ENCODE results near the gene ZBED1. TPM values are rescaled to one million over a fixed set of nuclear protein-coding genes. Genes with fewer than 3 reads are reported as not detected.

The ZBED1 gene
- total RNA-seq: 36.7 and 39.2 TPM in 2 replicates

DNA sequence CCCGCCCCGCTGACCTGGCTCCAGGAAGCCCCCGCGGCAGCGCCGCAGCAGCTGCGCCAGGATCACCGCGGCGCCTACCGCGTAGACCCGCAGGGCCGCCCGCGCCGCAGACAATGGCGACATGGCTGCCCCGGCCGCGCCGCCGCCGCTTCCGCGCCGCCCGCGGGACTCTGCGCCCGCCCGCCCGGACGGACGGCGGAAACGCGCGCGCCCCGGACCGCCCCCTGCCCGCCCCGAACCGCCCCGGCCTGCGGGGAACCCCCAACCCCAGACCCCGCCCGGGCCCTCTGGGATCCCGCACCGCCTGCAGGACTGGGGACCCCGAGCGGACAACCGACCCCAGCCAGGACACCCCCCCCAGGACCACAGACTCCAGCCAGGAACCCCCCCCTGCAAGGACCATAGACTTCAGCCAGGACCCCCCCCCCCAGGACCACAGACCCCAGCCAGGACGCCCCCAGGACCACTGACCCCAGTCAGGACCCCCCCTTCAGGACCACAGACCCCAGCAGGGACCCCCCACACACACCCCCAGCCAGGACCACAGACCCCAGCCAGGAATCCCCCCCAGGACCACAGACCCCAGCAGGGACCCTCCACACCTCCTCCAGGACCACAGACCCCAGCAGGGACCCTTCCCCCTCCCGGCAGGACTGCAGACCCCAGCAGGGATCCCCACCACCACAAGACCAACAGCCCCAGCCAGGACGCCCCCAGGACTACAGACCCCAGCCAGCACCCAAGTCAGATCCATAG is at the start of gene ZBED1, which contains the start of gene DHRSX:
Gene ZBED1, minus strand, starts transcription at position 174 of the 756 bp plus-strand sequence. CDS start 10,257 bp downstream, outside the sequence.
Gene DHRSX, minus strand, starts transcription at position 174 of the 756 bp plus-strand sequence. Its CDS starts 51 bp downstream, at position 123.
- DNase-seq (ENCODE audit: low read depth): no peak
- H3K4me3 ChIP-seq (ENCODE audit: low read depth, low read length): peak within 1 kb of the TSS; percentile 82
- TF ChIP-seq, protein P1, sequence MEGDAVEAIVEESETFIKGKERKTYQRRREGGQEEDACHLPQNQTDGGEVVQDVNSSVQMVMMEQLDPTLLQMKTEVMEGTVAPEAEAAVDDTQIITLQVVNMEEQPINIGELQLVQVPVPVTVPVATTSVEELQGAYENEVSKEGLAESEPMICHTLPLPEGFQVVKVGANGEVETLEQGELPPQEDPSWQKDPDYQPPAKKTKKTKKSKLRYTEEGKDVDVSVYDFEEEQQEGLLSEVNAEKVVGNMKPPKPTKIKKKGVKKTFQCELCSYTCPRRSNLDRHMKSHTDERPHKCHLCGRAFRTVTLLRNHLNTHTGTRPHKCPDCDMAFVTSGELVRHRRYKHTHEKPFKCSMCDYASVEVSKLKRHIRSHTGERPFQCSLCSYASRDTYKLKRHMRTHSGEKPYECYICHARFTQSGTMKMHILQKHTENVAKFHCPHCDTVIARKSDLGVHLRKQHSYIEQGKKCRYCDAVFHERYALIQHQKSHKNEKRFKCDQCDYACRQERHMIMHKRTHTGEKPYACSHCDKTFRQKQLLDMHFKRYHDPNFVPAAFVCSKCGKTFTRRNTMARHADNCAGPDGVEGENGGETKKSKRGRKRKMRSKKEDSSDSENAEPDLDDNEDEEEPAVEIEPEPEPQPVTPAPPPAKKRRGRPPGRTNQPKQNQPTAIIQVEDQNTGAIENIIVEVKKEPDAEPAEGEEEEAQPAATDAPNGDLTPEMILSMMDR (conservative IDR thresholded peaks at IDR 0.05; ENCODE audit: low read depth, low read length): no peak

DNA sequence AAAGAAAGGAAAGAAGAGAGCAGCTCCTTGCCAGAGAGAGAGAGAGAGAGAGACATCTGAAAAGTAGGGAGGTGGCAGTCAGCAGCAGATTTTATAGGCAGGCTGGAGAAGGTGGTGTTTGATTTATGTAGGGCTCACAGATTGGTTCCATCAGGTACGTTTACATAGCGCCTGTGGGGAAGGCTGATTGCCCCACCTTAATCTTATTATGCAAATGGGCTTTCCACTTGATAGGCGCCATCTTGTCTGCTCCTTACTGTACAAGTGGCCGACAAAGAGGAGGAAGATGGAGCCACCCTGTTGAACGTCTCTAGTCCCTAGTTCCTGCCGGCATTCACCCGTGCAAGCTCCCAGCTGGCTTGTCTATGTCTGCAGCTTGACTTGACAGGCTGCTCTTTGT is 49.1 kb upstream of the ZBED1 start:
- TF ChIP-seq, protein P1 (conservative IDR thresholded peaks at IDR 0.05; ENCODE audit: low read depth, low read length): no peak
- H3K4me3 ChIP-seq (ENCODE audit: low read depth, low read length): no peak overlapping the region
- DNase-seq (ENCODE audit: low read depth): no peak

- TF ChIP-seq, protein P1 (conservative IDR thresholded peaks at IDR 0.05; ENCODE audit: low read depth, low read length): no peak
- DNase-seq (ENCODE audit: low read depth): no peak
- H3K4me3 ChIP-seq (ENCODE audit: low read depth, low read length): no peak overlapping the region
Observed at GRCh38 chrX:2548711-2549423, 48.1 kb upstream of the ZBED1 start.

- no peak overlapping the region for H3K4me3 ChIP-seq (ENCODE audit: low read depth, low read length)
- TF ChIP-seq, protein P1 (conservative IDR thresholded peaks at IDR 0.05; ENCODE audit: low read depth, low read length): no peak
- no peak for DNase-seq (ENCODE audit: low read depth)
Observed at GRCh38 chrX:2547736-2548135, 47.0 kb upstream of the ZBED1 start.

GRCh38 chrX:2546496-2546895 is 45.7 kb upstream of the ZBED1 start:
- no peak overlapping the region for H3K4me3 ChIP-seq (ENCODE audit: low read depth, low read length)
- DNase-seq (ENCODE audit: low read depth): no peak
- TF ChIP-seq, protein P1 (conservative IDR thresholded peaks at IDR 0.05; ENCODE audit: low read depth, low read length): no peak

GRCh38 chrX:2545144-2545543 is 44.4 kb upstream of the ZBED1 start:
- DNase-seq (ENCODE audit: low read depth): no peak
- no peak overlapping the region for H3K4me3 ChIP-seq (ENCODE audit: low read depth, low read length)
- TF ChIP-seq, protein P1 (conservative IDR thresholded peaks at IDR 0.05; ENCODE audit: low read depth, low read length): no peak

Data from epithelial cell of proximal tubule (primary cell).